Hepatocyte (in vitro differentiated cells): ENCODE results near the gene PHACTR3.

Experiments
- CTCF ChIP-seq: fragments of 200-600 bp; sonication (generic); IDR thresholded peaks from 2 replicates; pipeline ENCODE4 v1.5.1; 2016; ENCODE audit warnings: antibody characterized with exemption, mild to moderate bottlenecking; ENCODE audit not compliant: poor library complexity
- EZH2phosphoT487 ChIP-seq: fragments of 200-600 bp; sonication (generic); IDR thresholded peaks from one replicate; pipeline ENCODE4 v1.6.1; 2018; ENCODE audit warnings: antibody characterized with exemption, mild to moderate bottlenecking, low read depth, moderate library complexity; ENCODE audit not compliant: unreplicated experiment, severe bottlenecking

- TF ChIP-seq CTCF: no peak
- TF ChIP-seq EZH2phosphoT487: no peak
These were observed 257.1 kb downstream of the PHACTR3 start for GRCh38 chr20:59861401-59861800.
